OCI-M2 (cell line): ENCODE results near the gene CHMP1A.
"Not testable (repeated sequence)": the region's sequence is repeated elsewhere in the genome, so short reads cannot be mapped to it uniquely, and the experiment has no call there.

Experiments
- DNase-seq: peaks from one replicate; lab custom pipeline; 2025; ENCODE audit not compliant: unreplicated experiment; lab: John Stamatoyannopoulos, UW

The CHMP1A gene

DNA sequence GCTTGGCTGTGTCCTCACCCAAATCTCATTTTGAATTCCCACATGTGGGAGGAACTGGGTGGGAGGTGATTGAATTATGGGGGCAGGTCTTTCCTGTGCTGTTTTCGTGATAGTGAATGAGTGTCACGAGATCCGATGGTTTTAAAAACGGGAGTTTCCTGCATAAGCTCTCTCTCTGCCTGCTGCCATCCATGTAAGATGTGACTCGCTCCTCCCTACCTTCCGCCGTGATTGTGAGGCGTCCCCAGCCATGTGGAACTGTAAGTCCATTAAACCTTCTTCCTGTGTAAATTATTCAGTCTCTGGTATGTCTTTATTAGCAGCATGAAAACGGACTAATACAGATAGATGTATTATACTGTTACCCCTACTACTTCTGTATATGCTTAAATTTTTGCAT is 3.7 kb upstream of the CHMP1A start:
- no peak for DNase-seq

DNA sequence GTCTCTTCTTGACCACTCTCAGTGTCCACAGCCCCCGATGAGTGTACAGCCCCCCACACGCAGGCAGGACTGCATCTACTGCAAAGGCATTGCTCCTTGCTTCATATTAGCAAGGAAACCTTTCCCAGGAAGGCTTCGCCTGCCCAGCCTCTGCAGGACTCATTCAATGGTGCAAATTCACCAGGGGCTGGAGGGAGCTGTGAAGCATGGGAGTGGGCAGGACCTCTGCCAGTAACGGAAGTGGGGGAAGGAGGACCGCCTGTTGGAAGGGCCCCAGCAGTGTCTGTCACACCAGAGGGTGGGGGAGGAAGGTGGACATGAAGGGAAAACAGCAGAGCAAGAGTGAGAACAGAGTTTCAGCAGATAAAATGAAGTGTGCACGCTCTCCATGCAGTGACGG is 2.6 kb upstream of the CHMP1A start:
- DNase-seq: no peak

DNA sequence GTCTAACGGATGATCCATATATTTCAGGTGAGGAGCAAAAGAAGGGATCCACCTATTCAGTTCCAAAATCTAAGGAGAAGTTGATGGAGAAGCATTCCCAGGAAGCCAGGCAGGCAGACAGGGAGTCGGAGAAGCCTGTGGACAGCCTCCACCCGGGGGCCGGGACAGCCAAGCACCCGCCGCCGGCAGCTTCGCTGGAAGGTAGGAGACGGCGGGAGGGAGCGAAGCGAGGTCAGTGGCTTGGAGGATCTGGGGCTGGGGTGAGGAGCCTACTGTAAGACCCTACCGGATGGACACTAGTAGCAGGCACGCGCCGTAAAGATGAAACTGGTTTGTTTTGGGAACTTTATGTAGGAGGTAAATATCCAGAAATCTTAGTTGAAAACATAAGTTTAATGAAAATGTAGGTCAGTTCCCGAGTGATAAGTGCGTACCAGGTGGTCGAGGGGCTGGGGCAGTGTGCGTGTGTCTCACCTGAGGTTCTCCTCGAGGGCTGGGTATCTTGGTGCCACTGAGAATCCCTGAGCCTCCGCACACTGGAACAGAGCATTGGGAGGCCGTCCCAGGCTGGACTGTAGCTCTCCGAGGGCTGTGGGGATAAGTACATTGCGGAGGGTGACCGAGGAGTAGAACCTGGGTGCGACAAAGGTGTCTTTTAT is 842 bp upstream of the CHMP1A start:
- DNase-seq: no peak

DNA sequence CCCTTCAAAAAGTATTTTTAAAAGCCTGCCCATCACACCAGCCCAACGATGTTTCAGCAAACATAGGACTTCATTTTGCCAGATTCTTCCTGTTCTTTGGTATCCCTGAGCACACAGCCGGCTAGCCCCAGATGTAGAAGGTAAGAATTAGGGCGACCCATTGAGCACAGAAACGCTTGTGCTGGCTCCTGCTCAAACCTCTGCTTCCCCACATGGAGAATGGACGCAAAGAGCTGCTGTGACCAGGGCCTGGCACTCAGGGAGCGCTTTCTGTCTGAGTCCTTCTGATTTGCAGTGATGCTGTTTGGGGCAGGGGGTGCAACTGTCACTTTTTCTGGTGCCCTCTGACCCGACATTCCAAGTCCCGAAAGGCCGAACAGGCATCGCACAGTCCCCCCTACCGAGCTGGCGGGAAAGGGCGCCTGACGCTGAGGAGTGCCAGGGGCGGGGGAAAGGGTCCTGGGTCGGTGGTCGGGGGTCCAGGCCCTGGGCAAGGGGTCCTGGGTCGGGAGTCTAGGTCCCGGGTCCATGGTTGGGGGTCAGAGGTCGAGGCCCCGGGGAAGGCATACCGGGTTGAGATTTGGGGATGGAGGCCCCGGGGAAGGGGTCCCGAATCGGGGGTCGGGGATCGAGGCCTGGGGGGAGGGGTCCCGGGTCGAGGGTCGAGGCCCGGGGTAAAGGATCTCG is 930 bp downstream of the CHMP1A start:
- DNase-seq: no peak

DNA sequence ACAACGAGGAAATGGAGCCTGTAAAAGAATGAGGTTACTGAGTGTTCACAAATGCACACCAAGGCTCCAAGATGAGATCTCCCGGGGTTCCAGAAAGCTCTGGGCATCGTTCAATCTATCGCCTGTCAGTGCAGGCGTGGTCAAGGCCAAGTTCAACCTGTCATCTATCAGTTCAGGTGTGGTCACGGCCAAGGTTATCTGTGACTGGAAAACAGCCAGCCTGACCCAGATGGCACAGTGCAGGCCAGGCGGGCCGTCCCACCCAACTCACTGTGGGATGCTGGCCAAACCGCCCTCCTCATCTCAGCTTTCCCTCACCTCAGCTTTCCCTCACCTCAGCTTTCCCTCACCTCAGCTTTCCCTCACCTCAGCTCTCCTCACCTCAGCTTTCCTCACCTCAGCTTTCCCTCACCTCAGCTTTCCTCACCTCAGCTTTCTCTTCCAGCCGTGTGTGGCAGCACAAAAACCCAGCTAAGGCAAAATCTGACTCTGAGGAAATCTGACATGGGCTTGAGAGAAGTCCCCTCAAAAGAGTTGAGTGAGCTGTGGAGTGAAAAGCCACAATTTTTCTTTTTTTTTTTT is 2.4 kb downstream of the CHMP1A start:
- no peak for DNase-seq

DNA sequence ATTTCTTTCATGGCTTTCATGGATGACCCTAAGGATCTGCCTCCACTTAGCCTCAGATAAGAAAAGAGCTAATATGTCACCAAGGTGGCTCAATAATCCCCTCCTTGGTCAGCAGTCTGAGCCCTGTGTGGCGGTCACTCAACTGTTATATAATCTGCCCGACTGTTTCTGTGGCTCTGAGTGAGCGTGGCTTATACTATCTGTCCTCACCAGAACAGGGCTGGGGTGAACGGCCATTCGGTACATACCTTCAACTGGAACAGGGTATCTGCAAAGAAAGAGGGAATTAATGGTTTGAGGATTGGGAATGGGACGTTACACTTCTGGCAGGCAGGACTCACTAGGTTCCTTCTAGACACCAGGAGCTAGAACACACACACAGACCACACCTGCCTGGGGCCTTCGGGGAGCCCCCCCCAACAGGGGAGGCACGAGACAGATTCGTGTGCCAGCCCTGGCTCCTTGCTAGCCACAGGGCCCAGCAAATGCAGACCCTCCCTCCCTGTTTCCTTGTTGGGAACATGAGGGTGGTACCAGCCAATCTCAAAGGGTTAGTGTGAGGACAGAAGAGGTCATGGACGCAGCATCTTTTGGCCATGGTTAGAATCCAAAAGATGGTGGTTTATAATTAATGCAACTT is 3.7 kb downstream of the CHMP1A start:
- no peak for DNase-seq

DNA sequence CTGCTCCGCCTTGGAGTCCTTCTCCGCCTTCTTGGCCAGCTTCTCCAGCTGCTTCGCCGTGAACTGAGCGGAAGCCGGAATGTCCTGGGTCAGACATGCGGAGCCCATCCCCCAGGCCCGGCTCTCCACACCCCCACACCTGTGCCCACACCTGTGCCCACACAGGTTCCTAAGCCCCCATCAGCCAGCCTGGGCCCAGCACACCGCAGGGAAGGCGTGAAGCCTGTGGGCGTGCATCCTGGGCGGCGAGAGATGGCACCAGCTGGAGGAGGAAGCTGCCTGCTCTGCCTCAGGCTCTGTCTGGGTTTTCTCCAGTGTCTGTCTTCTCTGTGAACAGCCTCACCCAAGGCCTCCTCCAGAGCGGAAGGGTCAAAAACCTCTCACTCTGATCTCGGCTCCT is 5.9 kb downstream of the CHMP1A start:
- DNase-seq: no peak

DNA sequence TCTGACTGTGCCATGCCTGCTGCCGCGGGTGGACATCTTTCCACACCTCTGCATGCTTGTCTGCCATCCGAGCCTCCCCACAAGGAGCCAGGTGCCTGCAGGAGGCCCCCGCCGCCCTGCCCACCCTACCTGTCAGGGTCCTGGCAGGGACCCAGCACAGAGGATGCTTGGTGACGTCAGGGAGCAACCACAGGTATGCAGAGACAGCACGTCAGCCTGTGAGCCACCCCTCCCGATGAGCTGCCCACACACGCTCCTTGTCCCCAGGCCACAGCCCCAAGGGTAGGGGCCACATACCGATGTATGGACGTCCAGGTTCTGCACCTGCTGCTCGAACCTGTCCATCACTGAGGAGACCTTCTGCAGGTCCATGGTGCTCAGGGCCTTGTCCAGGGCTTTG is 10.6 kb downstream of the CHMP1A start:
- no peak for DNase-seq

DNA sequence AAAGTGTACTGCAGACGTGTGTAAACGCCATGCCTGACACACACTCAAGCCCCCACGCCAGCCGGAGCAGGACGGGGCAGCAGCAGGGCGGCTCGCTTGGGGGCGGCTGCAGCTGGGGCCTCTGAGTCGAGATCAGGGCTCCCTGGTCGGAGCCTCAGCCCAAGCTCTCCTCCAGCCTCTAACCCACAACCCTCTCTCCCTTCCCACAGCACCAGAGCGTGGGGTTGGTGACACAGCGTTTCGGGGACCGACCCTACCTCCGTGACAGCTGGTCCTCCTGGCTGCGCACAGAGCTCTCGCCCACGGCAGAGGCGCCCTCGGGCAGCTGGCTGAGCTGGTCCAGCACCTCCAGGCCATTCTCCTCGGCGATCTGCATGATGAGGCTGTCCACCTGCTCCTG is 11.2 kb downstream of the CHMP1A start:
- no peak for DNase-seq

DNA sequence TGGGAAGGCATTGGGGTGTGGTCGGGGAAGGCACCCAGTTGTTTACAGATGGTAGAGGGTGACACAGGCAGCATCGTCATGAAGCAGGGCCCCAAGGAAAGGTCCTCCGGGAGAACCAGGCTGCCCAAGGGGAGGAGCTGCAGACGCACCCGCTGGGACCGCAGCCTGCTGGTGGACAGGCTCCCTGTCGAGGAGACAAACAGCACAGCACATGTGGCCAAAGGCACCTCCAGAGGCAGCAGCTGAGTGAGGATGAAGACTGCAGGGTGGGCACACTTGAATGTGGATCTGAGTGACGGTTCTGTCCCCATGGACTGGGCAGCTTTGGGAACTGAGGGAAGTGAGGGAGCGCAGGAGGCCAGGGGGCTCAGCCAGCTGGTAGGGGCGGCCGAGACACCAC is 12.4 kb downstream of the CHMP1A start:
- no peak for DNase-seq

DNA sequence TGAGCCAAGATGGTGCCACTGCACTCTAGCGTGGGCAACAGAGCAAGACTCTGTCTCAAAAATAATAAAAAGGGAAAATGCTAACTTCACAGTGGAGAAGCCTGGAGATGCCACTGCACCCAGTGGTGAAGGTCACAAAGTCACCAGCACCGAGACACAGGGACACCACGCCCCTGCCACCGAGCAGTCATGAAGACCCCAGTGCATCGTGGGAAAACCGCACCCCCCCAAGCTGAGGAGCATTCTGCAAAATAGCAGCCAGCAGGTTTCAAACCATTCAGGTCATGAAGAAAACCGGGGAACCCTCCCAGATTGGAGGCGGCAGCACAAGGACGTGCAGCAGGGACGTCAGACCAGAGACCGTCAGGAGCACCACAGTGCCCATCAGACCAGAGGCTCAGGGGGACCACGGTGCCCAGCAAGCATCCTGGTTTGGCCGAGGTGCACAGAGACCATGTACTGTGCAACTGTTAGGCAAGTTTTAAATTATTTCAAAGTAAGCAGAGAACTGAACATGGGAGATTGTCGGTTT is 13.7 kb downstream of the CHMP1A start:
- no peak for DNase-seq

DNA sequence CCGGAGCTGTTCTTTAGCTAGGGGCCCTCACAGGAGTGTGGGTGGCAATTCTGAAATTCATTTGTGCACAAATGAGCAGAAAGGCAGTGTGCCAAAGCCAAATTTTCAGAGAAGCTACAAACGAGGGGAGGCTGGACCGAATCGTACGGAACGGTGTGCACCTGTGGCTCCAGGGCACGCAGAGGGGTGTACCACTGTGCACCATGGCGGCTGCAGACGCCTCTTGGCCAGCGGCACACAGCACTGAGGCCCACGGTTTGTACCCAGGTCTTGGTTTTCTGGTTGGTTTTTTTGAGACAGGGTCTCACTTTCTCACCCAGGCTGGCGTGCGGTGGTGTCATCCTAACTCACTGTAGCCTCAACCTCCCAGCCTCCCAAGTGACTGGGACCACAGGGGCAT is 14.9 kb downstream of the CHMP1A start:
- no peak for DNase-seq

DNA sequence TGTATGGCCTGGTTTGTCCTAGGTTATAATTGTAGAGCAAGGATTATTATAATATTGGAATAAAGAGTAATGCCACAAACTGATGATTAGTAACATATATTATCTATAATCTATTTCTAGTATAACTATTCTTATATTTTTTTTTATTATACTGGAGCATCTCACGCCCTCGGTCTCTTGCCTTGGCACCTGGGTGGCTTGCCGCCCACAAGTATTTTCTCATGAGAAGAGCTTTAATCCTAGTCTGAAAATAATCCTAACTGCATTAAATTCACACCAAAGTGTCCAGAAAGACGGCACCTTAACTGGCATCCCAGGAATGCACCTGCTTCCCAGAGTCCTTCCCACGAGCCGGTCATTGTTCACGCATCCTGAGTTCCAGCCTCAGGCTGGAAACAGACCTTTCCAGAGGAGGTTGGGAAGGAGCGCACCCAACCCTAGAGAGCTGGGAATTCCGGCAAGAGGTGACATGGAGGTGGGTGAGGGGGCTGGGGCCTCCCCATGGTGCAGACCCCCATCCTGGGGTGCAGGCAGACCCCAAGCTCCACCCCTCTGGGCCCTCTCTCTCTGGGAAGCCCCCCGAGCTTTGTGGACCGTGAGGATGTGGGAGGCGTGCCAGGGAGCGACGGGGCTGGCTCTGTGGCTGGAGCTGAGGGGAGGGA is 15.9 kb downstream of the CHMP1A start:
- DNase-seq: no peak

DNA sequence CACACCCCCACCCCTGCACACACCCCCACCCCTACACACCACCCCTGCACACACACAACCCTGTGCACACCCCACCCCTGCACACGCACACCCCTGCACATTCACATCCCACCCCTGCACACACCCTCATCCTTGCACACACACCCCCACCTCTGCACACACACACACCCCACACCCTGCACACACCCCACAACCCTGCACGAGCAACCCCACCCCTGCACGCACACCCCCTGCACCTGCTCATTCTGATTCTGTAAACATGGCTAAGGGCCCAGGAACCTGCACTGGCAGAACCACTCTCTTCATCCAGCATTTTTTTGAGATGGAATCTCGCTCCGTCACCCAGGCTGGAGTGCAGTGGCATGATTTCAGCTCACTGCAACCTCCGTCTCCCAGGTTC is 18.1 kb downstream of the CHMP1A start:
- DNase-seq: no peak

DNA sequence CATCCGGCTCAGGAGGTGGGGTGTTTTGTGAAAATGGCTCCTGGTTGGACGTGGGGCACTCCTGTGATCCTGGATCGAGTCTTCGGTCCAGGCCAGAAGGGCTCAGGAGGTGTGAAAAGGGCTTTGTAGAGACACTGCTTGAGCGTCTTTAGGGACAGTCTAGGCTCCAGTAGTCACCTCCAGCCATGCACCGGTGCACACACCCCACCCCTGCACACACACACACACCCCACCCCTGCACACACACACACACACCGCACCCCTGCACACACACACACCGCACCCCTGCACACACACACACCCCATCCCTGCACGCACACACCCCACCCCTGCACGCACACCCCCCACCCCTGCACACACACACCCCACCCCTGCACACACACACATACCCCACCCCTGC is 19.1 kb downstream of the CHMP1A start:
- DNase-seq: no peak

DNA sequence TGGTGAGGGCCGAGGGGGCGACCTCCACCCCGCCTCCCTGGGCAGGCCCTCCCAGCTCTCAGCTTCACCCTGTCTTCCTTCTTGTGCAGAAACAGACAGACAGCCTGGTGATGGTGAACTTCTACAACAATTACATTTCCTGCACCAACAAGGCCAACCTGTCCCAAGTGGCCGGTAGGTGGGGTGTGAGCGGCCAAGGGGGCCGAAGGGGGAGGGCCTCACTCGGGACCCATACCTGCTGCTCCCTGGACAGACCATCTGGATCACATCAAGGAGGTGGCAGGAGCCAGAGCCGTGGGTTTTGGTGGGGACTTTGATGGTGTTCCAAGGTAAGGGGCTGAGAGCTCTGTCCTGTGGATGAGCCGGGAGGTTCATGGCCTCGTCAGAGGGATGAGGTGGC is 20.1 kb downstream of the CHMP1A start:
- DNase-seq: no peak

DNA sequence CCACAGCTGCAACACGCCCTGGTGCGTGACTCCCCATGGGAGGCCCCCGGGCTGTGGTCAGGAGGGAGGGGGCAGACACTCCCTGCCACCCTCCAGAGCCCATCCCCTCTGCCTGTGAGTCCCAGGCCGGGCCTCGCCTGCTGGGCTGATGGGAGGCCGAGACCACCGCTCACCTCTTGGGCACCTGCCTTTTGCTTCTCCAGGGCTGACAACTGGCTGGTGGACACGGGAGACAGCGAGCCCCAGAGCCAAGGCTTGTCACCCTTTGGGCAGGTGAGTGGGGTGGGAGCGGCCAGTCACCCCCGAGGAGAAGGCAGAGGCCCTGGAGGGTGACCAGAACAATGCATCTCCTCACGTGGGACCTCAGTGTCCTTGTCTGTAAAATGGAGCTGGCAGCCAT is 20.8 kb downstream of the CHMP1A start:
- DNase-seq: no peak

DNA sequence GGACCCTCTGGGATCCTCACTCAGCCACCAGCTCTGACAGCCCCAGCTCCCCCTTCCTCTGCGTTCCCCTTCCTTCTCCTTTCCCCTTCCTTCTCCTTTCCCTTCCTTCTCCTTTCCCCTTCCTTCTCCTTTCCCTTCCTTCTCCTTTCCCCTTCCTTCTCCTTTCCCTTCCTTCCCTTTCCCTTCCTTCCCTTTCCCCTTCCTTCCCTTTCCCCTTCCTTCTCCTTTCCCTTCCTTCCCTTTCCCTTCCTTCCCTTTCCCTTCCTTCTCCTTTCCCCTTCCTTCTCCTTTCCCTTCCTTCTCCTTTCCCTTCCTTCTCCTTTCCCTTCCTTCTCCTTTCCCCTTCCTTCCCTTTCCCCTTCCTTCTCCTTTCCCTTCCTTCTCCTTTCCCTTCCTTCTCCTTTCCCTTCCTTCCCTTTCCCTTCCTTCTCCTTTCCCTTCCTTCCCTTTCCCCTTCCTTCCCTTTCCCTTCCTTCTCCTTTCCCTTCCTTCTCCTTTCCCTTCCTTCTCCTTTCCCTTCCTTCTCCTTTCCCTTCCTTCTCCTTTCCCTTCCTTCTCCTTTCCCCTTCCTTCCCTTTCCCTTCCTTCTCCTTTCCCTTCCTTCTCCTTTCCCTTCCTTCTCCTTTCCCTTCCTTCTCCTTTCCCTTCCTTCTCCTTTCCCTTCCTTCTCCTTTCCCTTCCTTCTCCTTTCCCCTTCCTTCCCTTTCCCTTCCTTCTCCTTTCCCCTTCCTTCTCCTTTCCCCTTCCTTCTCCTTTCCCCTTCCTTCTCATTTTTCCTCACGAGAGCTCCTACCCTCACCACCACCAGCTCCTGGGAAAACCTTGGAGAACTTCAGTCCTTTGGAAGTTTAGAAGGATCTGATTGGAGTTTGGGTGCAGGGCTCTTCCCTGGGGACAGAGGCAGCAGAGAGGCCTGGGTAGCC is 22.8 kb downstream of the CHMP1A start:
- DNase-seq: not testable (repeated sequence)

DNA sequence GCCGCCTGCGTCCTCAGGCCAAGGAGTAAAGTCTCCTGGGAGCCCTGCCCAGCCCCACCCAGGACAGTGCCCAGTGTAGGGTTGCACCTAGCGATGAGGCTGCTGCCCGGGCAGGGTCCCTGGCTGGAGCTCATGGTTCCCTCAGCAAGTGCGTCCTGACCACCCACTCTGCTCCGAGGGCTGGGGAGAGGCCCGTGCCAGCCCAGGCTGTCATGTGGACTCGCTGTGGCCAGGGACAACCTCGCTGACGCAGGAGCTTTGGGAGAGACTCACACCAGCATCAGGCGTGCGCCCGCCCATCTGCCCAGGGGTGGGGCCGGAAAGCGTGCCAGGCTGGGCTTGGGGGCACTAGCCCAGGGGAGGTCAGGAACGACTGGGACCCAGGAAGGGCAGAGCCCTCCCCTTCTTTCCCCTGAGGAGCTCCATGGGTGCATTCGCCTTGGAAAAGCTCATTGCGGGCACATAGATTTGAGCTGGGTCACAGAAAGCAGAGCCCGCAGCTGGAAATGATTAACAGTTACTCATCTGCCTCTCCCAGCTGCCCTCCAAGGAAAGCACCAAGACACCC is 24.4 kb downstream of the CHMP1A start:
- no peak for DNase-seq
